ENCODE results near the gene FLAD1. TPM values are rescaled to one million over a fixed set of nuclear protein-coding genes. Genes with fewer than 3 reads are reported as not detected.
A peak's percentile ranks its signal among the peaks of the same experiment; 100 is the strongest.

The FLAD1 gene
- total RNA-seq, 4 donors from 2014 or later: 21.5 to 30.9 (median 29.5) TPM

- Histone ChIP-seq H3K9me3 (no peaks in the 10 kb centered on the region), H3K4me3 (no peak overlapping the region), H3K4me1 (peaks cover 81 to 98% (median 86%) of the 10 kb centered on the region in 3 donors), H3K36me3 (peaks cover 16 to 59% (median 32%) of the 10 kb centered on the region in 3 donors), H3K27ac (peak overlapping the region; percentile 85 to 99 (median 96)), H3K27me3 (no peaks in the 10 kb centered on the region)
- no peak for TF ChIP-seq POLR2A (IDR thresholded peaks at IDR 0.05)
- TF ChIP-seq, protein P1, sequence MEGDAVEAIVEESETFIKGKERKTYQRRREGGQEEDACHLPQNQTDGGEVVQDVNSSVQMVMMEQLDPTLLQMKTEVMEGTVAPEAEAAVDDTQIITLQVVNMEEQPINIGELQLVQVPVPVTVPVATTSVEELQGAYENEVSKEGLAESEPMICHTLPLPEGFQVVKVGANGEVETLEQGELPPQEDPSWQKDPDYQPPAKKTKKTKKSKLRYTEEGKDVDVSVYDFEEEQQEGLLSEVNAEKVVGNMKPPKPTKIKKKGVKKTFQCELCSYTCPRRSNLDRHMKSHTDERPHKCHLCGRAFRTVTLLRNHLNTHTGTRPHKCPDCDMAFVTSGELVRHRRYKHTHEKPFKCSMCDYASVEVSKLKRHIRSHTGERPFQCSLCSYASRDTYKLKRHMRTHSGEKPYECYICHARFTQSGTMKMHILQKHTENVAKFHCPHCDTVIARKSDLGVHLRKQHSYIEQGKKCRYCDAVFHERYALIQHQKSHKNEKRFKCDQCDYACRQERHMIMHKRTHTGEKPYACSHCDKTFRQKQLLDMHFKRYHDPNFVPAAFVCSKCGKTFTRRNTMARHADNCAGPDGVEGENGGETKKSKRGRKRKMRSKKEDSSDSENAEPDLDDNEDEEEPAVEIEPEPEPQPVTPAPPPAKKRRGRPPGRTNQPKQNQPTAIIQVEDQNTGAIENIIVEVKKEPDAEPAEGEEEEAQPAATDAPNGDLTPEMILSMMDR (IDR thresholded peaks at IDR 0.05): no peak
- 43 to 53% methylated on average over 4 to 10 of the region's 16 CpGs for WGBS, 2 donors
- no peak for DNase-seq
- intact Hi-C loops (cut with DNase I): no loop called here
Measured at GRCh38 chr1:155015527-155016230, 32.5 kb downstream of the FLAD1 start.

DNA sequence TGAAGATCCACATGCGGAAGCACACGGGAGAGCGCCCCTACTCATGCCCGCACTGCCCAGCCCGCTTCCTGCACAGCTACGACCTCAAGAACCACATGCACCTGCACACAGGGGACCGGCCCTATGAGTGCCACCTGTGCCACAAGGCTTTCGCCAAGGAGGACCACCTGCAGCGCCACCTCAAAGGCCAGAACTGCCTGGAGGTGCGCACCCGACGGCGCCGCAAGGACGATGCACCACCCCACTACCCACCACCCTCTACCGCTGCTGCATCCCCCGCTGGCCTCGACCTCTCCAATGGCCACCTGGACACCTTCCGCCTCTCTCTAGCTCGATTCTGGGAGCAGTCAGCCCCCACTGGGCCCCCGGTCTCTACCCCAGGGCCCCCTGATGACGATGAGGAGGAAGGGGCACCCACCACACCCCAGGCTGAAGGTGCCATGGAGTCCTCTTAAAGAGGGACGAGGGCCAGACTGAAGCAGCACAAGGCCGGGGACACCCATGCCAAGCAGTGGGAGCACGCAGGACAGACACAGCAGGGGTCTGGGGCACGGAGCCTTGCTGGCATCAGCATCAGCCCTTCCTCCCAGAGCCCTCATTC lies 33.2 kb downstream of the FLAD1 start:
- H3K27ac ChIP-seq: peak overlapping the region; percentile 85 to 99 (median 96)
- TF ChIP-seq, protein P1 (IDR thresholded peaks at IDR 0.05): no peak
- TF ChIP-seq POLR2A (IDR thresholded peaks at IDR 0.05): no peak
- no peak for DNase-seq
- peaks cover 16 to 59% (median 29%) of the 10 kb centered on the region in 3 donors for H3K36me3 ChIP-seq
- peak overlapping the region in 1 of 4 donors; percentile 68 for H3K4me3 ChIP-seq
- intact Hi-C loops (cut with DNase I): no loop called here
- 72 to 83% methylated on average over 11 to 16 of the region's 26 CpGs for WGBS, 2 donors
- no peaks in the 10 kb centered on the region for H3K27me3 ChIP-seq
- H3K9me3 ChIP-seq: no peaks in the 10 kb centered on the region
- H3K4me1 ChIP-seq: peaks cover 74 to 98% (median 80%) of the 10 kb centered on the region in 3 donors

GRCh38 chr1:155017041-155017945 lies 34.1 kb downstream of the FLAD1 start:
- DNase-seq: peak; percentile 52
- Histone ChIP-seq H3K27me3 (no peaks in the 10 kb centered on the region), H3K4me3 (peak overlapping the region; percentile 21 to 68 (median 41)), H3K36me3 (peaks cover 16 to 59% (median 29%) of the 10 kb centered on the region in 3 donors), H3K4me1 (peaks cover 65 to 98% (median 70%) of the 10 kb centered on the region in 3 donors), H3K27ac (peak overlapping the region; percentile 85 to 99 (median 96)), H3K9me3 (no peaks in the 10 kb centered on the region)
- intact Hi-C loops (cut with DNase I): no loop called here
- WGBS, 2 donors: 2 to 5% methylated on average over 13 to 14 of the region's 49 CpGs
- TF ChIP-seq, protein P1 (IDR thresholded peaks at IDR 0.05): peak; percentile 96 to 99 (median 98)
- peak in 2 of 4 donors; percentile 38 to 40 for TF ChIP-seq POLR2A (IDR thresholded peaks at IDR 0.05)

GRCh38 chr1:155017946-155018316 lies 34.8 kb downstream of the FLAD1 start:
- TF ChIP-seq, protein P1 (IDR thresholded peaks at IDR 0.05): no peak
- no peak for TF ChIP-seq POLR2A (IDR thresholded peaks at IDR 0.05)
- no peaks in the 10 kb centered on the region for H3K9me3 ChIP-seq
- intact Hi-C loops (cut with DNase I): no loop called here
- H3K4me3 ChIP-seq: peak overlapping the region; percentile 21 to 68 (median 41)
- H3K36me3 ChIP-seq: peaks cover 16 to 58% (median 29%) of the 10 kb centered on the region in 3 donors
- no peak for DNase-seq
- no peaks in the 10 kb centered on the region for H3K27me3 ChIP-seq
- H3K27ac ChIP-seq: peak overlapping the region; percentile 85 to 99 (median 96)
- peaks cover 58 to 98% (median 67%) of the 10 kb centered on the region in 3 donors for H3K4me1 ChIP-seq
- 28 to 48% methylated on average over 5 of the region's 6 CpGs for WGBS, 2 donors
